ENCODE results near the gene EXOSC7. TPM values are rescaled to one million over a fixed set of nuclear protein-coding genes. Genes with fewer than 3 reads are reported as not detected.

The EXOSC7 gene
- total RNA-seq, 1 experiment from 2014 or later, result 88.7 TPM

- no peak overlapping the region for H3K14ac ChIP-seq (ENCODE audit: insufficient read depth, low read length)
- no peaks in the 10 kb centered on the region for H3K79me1 ChIP-seq (ENCODE audit: insufficient read depth, low read depth, low read length, poor library complexity, severe bottlenecking)
- H3K23ac ChIP-seq (ENCODE audit: insufficient read length, low read depth, low read length), result no peak overlapping the region
- no peaks in the 10 kb centered on the region for H3K79me2 ChIP-seq (ENCODE audit: insufficient read depth, low read length)
- no peaks in the 10 kb centered on the region for H4K20me1 ChIP-seq (ENCODE audit: control insufficient read depth, insufficient read depth, insufficient read length)
- H3K18ac ChIP-seq (ENCODE audit: insufficient read length, low read depth, low read length), result no peak overlapping the region
- TF ChIP-seq CTCF (conservative IDR thresholded peaks at IDR 0.05), result no peak
- no peak overlapping the region for H2BK15ac ChIP-seq (ENCODE audit: low read depth, low read length)
- no peaks in the 10 kb centered on the region for H3K36me3 Mint-ChIP-seq (ENCODE audit: insufficient read depth in 1 of 3, low read depth in 3 of 3)
- no peak overlapping the region for H2BK5ac ChIP-seq (ENCODE audit: insufficient read length, low read length)
- peaks cover 0 to 3% of the 10 kb centered on the region in 2 experiments; a peak in 1 of 5 replicates for H3K9me3 Mint-ChIP-seq
- no peak overlapping the region for H3T11ph ChIP-seq (ENCODE audit: low read length)
- no peak overlapping the region for H2AFZ ChIP-seq (ENCODE audit: low read length)
- H2AK5ac ChIP-seq (ENCODE audit: insufficient read length, low read length), result no peak overlapping the region
- no peak overlapping the region for H3K56ac ChIP-seq (ENCODE audit: insufficient read length, low read depth, low read length)
- no peak overlapping the region for H2BK20ac ChIP-seq (ENCODE audit: low read depth, low read length, poor library complexity, severe bottlenecking)
- H3K27ac Mint-ChIP-seq, result no peak overlapping the region
- H4K8ac ChIP-seq (replicated peaks; ENCODE audit: insufficient read length, low read depth, low read length), result no peak overlapping the region
- H2BK12ac ChIP-seq (ENCODE audit: insufficient read length, low read depth, low read length), result no peak overlapping the region
- H2BK120ac ChIP-seq (ENCODE audit: low read depth, low read length, poor library complexity, severe bottlenecking), result no peak overlapping the region
- no peaks in the 10 kb centered on the region for H3K9me3 ChIP-seq (ENCODE audit: control insufficient read depth, low read depth, low read length)
- peaks cover 90% of the 10 kb centered on the region for H3K27me3 Mint-ChIP-seq (ENCODE audit: low read depth)
- WGBS (ENCODE audit: extremely low coverage, insufficient read length, low lambda C conversion rate), result no CpG with 5 or more reads among the region's 4 CpGs
- H4K5ac ChIP-seq (ENCODE audit: insufficient read length, low read depth, low read length), result no peak overlapping the region
- H3K4ac ChIP-seq (ENCODE audit: low read depth, low read length), result no peak overlapping the region
- H3K9ac ChIP-seq (ENCODE audit: extremely low read depth, insufficient read length, low read length), result no peak overlapping the region
- H3K4me1 Mint-ChIP-seq, result peaks cover 24 to 27% of the 10 kb centered on the region in 2 experiments
- no peak overlapping the region for H4K91ac ChIP-seq (ENCODE audit: insufficient read length, low read depth, low read length)
- H3K4me1 ChIP-seq (ENCODE audit: insufficient read depth, low read length), result peaks cover 2% of the 10 kb centered on the region; the same call in 1 of the 2 replicates
- H3K4me2 ChIP-seq (ENCODE audit: insufficient read depth, insufficient read length, low read length), result no peak overlapping the region
- no peak overlapping the region for H3K4me3 Mint-ChIP-seq
- DNase-seq, result no peak
- H3K27ac ChIP-seq (ENCODE audit: insufficient read length, low read depth, low read length), result no peak overlapping the region
- no peaks in the 10 kb centered on the region for H3K23me2 ChIP-seq (ENCODE audit: insufficient read length, low read depth, low read length, poor library complexity, severe bottlenecking)
- H3K27me3 ChIP-seq (ENCODE audit: insufficient read depth, low read length), result peaks cover 25% of the 10 kb centered on the region; the same call in 1 of the 2 replicates
Observed at GRCh38 chr3:45060165-45060892, 84.3 kb downstream of the EXOSC7 start.

Other genes with a start within 250 kb of the EXOSC7 start
- 4.9 and 6.5 TPM in 2 replicates for gene ZNF501, start 246.6 kb upstream of the EXOSC7 start, total RNA-seq (2021)
- 47.0 and 47.4 TPM in 2 replicates for gene KIAA1143, start 214.6 kb upstream of the EXOSC7 start, total RNA-seq (2021)
- gene KIF15, start 214.4 kb upstream of the EXOSC7 start, total RNA-seq (2021), result 25.0 and 25.8 TPM in 2 replicates
- gene TMEM42, start 114.3 kb upstream of the EXOSC7 start, total RNA-seq (2021), result 11.8 and 12.2 TPM in 2 replicates
- not detected in 2 replicates for gene TGM4, start 101.6 kb upstream of the EXOSC7 start, total RNA-seq (2021)
- 58.3 and 71.3 TPM in 2 replicates for gene ZDHHC3, start 70 bp upstream of the EXOSC7 start, total RNA-seq (2021)
- not detected in 2 replicates for gene CLEC3B, start 50.1 kb downstream of the EXOSC7 start, total RNA-seq (2021)
- gene CDCP1, start 170.1 kb downstream of the EXOSC7 start, total RNA-seq (2021), result 12.9 and 14.1 TPM in 2 replicates